ENCODE data around the gene PDIA2. TPM values are rescaled to one million over a fixed set of nuclear protein-coding genes. Genes with fewer than 3 reads are reported as not detected.
A peak's percentile ranks its signal among the peaks of the same experiment; 100 is the strongest.

Gene PDIA2, protein sequence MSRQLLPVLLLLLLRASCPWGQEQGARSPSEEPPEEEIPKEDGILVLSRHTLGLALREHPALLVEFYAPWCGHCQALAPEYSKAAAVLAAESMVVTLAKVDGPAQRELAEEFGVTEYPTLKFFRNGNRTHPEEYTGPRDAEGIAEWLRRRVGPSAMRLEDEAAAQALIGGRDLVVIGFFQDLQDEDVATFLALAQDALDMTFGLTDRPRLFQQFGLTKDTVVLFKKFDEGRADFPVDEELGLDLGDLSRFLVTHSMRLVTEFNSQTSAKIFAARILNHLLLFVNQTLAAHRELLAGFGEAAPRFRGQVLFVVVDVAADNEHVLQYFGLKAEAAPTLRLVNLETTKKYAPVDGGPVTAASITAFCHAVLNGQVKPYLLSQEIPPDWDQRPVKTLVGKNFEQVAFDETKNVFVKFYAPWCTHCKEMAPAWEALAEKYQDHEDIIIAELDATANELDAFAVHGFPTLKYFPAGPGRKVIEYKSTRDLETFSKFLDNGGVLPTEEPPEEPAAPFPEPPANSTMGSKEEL
- 0.71 TPM in 1 of 2 replicates, not detected in the other for total RNA-seq (2014; rRNA removed; shearing (Covaris generic); ENCODE audit: low replicate concordance)

DNA sequence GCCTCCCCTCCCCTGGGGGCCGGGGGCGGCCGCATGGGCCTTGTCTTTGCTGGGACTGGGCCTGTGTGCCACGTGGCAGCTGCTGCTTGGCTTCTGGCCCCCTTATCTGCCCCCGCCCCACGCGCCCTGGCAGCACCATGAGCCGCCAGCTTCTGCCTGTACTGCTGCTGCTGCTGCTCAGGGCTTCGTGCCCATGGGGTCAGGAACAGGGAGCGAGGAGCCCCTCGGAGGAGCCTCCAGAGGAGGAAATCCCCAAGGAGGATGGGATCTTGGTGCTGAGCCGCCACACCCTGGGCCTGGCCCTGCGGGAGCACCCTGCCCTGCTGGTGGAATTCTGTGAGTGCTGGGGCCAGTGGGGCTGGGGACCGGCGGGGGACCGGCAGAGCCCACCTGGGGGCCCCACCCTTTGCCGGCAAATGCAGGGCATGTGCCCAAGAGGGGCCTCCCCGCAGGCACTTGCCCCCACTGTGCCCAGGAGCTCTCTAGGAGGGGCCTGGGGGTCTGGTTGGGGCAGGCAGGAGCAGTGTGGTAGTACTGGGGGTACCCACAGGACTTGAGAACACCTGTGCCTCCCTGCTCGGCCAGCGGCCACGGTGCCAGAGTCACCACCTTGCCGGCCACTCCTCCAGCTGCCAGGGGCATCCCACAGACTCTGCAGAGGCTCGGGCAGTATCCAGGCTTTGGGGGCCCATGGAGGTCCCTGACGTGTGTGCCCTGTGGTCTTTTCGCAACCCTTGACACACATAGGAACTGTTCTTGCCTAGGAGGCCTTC, at the start of gene PDIA2:
PDIA2 (plus strand) TSS at position 132 of the 773 bp plus-strand sequence; CDS start at position 138, 6 bp downstream.
- no peak within 1 kb of the TSS for H3K4me2 ChIP-seq (ENCODE audit: low read depth, low read length, poor library complexity, severe bottlenecking)
- no peaks in the 10 kb centered on the region for H4K20me1 ChIP-seq (ENCODE audit: insufficient read depth, low read depth, low read length)
- no peak for DNase-seq
- H3K27ac ChIP-seq (ENCODE audit: low read length), result no peak within 1 kb of the TSS
- no peaks in the 10 kb centered on the region for H3K9me2 ChIP-seq (replicated peaks; ENCODE audit: insufficient read depth, low read length)
- H3K27me3 ChIP-seq (ENCODE audit: low read length), result no peaks in the 10 kb centered on the region
- no peak within 1 kb of the TSS for H2AFZ ChIP-seq (ENCODE audit: low read length)
- no peaks in the 10 kb centered on the region for H3K4me1 ChIP-seq (ENCODE audit: low read length)
- H3K36me3 ChIP-seq (ENCODE audit: insufficient read depth, low read length), result no peaks in the 10 kb centered on the region
- no peak within 1 kb of the TSS for H3K9ac ChIP-seq (ENCODE audit: low read length)
- no peak within 1 kb of the TSS for H3K4me3 ChIP-seq (ENCODE audit: low read length)
- no peaks in the 10 kb centered on the region for H3K9me3 ChIP-seq (ENCODE audit: low read length)
- H3K79me2 ChIP-seq (ENCODE audit: low read length), result no peaks in the 10 kb centered on the region

DNA sequence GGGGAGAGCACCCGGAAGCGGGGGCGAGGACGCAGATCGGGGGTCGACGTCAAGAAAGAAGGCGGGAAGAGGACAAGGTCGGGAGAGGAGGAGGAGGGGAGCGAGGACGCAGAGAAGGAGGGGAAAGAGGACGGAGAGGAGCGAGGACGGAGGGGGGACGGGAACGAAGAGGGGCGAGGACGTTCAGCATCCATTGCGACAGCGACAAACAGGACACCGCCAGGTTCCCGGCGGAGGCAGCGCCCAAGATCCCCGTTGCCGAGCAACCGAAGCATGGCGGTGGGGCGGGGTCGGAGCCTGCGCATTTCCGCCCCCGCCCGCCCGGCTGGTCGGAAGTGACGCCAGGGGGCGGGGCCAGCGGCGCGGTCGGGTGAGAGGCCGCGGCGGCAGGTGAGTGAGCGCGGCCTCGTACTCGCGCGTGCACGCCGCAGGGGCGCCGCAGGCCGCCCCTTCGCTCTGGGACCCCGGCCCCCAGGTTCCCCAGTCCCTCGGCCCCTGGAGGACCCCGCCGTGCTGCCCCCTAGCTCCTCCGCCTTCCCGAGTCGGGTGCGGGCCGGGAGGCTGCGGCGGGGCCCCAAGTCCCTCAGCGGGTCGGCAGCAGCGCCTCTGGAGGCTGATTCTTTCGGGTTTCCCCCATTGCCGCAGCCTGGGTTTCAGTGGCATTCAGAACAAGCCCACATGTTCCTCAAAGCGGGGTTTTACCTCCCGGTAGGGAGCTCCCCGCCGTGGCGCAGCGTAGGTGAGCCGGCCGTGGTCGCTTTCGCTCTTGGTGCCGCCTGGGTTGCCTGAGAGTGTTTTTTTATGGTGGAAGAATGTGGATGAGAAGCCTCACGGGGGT, 48.3 kb upstream of the PDIA2 start, which contains the start of gene FAM234A:
FAM234A (plus strand) TSS at position 354 of the 838 bp plus-strand sequence. CDS start 19,593 bp downstream, outside the sequence.
- H3K27me3 ChIP-seq (ENCODE audit: low read length), result no peaks in the 10 kb centered on the region
- DNase-seq, result peak; percentile 98
- H3K4me1 ChIP-seq (ENCODE audit: low read length), result peaks cover 11% of the 10 kb centered on the region
- H2AFZ ChIP-seq (ENCODE audit: low read length), result peak within 1 kb of the TSS; percentile 87
- peak within 1 kb of the TSS; percentile 97 for H3K9ac ChIP-seq (ENCODE audit: low read length)
- H3K36me3 ChIP-seq (ENCODE audit: insufficient read depth, low read length), result no peaks in the 10 kb centered on the region
- H3K27ac ChIP-seq (ENCODE audit: low read length), result peak within 1 kb of the TSS; percentile 84
- H3K9me2 ChIP-seq (replicated peaks; ENCODE audit: insufficient read depth, low read length), result no peaks in the 10 kb centered on the region
- no peaks in the 10 kb centered on the region for H4K20me1 ChIP-seq (ENCODE audit: insufficient read depth, low read depth, low read length)
- peak within 1 kb of the TSS; percentile 99 for H3K4me3 ChIP-seq (ENCODE audit: low read length)
- H3K4me2 ChIP-seq (ENCODE audit: low read depth, low read length, poor library complexity, severe bottlenecking), result peak within 1 kb of the TSS; percentile 92
- no peaks in the 10 kb centered on the region for H3K9me3 ChIP-seq (ENCODE audit: low read length)
- H3K79me2 ChIP-seq (ENCODE audit: low read length), result peaks cover 23% of the 10 kb centered on the region

DNA sequence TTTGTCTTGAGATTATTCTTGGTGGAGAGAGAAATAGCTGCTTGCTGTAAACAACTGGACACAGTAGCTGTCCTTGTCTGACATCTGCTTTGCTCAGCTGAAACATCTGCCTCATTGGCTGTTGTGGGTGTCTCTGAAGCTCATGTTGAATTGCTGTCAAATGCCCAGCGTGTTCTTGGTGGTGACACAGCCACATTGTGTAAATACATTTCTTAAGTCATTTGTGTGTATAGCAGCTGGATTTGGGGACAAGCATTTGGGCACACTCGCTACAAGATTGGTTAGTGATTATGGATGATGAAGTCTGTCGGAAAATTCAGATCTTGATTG, 43.1 kb upstream of the PDIA2 start:
- no peaks in the 10 kb centered on the region for H3K9me2 ChIP-seq (replicated peaks; ENCODE audit: insufficient read depth, low read length)
- no peaks in the 10 kb centered on the region for H3K27me3 ChIP-seq (ENCODE audit: low read length)
- peaks cover 4% of the 10 kb centered on the region; the same call in 1 of the 2 replicates for H3K4me1 ChIP-seq (ENCODE audit: low read length)
- no peak overlapping the region for H3K4me3 ChIP-seq (ENCODE audit: low read length)
- H2AFZ ChIP-seq (ENCODE audit: low read length), result no peak overlapping the region
- H3K9me3 ChIP-seq (ENCODE audit: low read length), result no peaks in the 10 kb centered on the region
- no peak for DNase-seq
- no peaks in the 10 kb centered on the region for H4K20me1 ChIP-seq (ENCODE audit: insufficient read depth, low read depth, low read length)
- H3K36me3 ChIP-seq (ENCODE audit: insufficient read depth, low read length), result no peaks in the 10 kb centered on the region
- peaks cover 61% of the 10 kb centered on the region for H3K79me2 ChIP-seq (ENCODE audit: low read length)
- no peak overlapping the region for H3K9ac ChIP-seq (ENCODE audit: low read length)
- no peak overlapping the region for H3K4me2 ChIP-seq (ENCODE audit: low read depth, low read length, poor library complexity, severe bottlenecking)
- no peak overlapping the region for H3K27ac ChIP-seq (ENCODE audit: low read length)

DNA sequence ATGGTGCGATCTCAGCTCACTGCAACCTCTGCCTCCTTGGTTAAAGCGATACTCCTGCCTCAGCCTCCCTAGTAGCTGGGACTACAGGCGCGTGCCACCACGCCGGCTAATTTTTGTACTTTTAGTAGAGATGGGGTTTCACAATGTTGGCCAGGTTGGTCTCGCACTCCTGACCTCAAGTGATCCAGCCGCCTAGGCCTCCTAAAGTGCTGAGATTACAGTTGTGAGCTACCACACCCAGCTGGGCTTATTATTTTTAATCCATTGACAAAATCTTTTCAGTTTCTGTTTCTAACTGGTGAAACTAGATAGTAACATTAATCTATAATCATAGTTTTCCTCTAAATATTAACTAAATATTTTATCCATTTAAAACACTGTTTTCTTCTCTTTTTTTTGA, 42.4 kb upstream of the PDIA2 start:
- no peak overlapping the region for H3K4me2 ChIP-seq (ENCODE audit: low read depth, low read length, poor library complexity, severe bottlenecking)

DNA sequence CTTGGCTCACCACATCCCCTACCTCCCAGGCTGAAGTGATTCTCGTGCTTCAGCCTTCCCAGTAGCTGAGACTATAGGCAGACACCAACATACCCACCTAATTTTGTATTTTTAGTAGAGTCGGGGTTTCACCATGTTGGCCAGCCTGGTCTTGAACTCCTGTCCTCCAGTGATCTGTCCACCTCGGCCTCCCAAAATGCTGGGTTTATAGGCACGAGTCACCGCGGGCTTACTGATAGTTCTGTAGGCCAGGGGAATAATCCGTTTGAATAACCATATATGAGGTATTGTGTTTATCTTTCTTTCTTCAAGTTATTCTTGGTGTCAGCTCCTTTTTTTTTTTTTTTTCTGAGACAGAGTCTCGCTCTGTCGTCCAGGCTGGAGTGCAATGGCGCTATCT, 40.7 kb upstream of the PDIA2 start:
- Histone ChIP-seq H3K36me3 (ENCODE audit: insufficient read depth, low read length) (no peaks in the 10 kb centered on the region), H2AFZ (ENCODE audit: low read length) (no peak overlapping the region), H3K27me3 (ENCODE audit: low read length) (no peaks in the 10 kb centered on the region), H3K79me2 (ENCODE audit: low read length) (peaks cover 53% of the 10 kb centered on the region), H3K4me1 (ENCODE audit: low read length) (no peaks in the 10 kb centered on the region), H3K4me2 (ENCODE audit: low read depth, low read length, poor library complexity, severe bottlenecking) (no peak overlapping the region), H3K9me2 (replicated peaks; ENCODE audit: insufficient read depth, low read length) (no peaks in the 10 kb centered on the region), H3K27ac (ENCODE audit: low read length) (no peak overlapping the region), H3K4me3 (ENCODE audit: low read length) (no peak overlapping the region), H4K20me1 (ENCODE audit: insufficient read depth, low read depth, low read length) (no peaks in the 10 kb centered on the region), H3K9ac (ENCODE audit: low read length) (no peak overlapping the region), H3K9me3 (ENCODE audit: low read length) (no peaks in the 10 kb centered on the region)
- DNase-seq, result no peak

More for the DNA sequence above, 42.4 kb upstream of the PDIA2 start:
- Histone ChIP-seq H3K27me3 (ENCODE audit: low read length) (no peaks in the 10 kb centered on the region), H3K79me2 (ENCODE audit: low read length) (peaks cover 61% of the 10 kb centered on the region), H3K36me3 (ENCODE audit: insufficient read depth, low read length) (no peaks in the 10 kb centered on the region), H3K4me3 (ENCODE audit: low read length) (no peak overlapping the region), H3K9ac (ENCODE audit: low read length) (no peak overlapping the region), H4K20me1 (ENCODE audit: insufficient read depth, low read depth, low read length) (no peaks in the 10 kb centered on the region), H3K27ac (ENCODE audit: low read length) (no peak overlapping the region), H3K9me3 (ENCODE audit: low read length) (no peaks in the 10 kb centered on the region), H3K9me2 (replicated peaks; ENCODE audit: insufficient read depth, low read length) (no peaks in the 10 kb centered on the region), H2AFZ (ENCODE audit: low read length) (no peak overlapping the region), H3K4me1 (ENCODE audit: low read length) (peaks cover 2% of the 10 kb centered on the region; the same call in 1 of the 2 replicates)
- no peak for DNase-seq

DNA sequence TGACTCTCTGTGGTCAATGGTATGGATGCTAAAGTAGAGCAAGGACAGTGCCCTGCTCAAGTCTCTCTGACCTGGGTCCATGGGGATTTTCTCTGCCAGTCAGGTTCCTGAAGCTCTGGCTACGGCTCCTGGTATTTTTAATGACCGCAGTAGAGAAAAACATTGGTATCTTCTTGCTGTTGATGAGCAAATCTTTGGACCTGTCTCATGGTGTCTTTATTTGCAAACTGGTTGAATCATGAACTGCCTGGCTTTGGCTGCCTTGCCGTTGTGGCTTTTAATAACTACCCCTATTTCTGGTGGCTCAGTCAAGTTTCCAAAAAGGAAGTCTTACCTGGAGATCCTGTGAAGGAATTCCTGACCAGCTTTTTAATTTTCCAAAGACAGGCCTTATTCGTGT, 39.6 kb upstream of the PDIA2 start:
- H3K9ac ChIP-seq (ENCODE audit: low read length), result no peak overlapping the region
- H2AFZ ChIP-seq (ENCODE audit: low read length), result no peak overlapping the region
- H3K4me1 ChIP-seq (ENCODE audit: low read length), result no peaks in the 10 kb centered on the region
- no peaks in the 10 kb centered on the region for H4K20me1 ChIP-seq (ENCODE audit: insufficient read depth, low read depth, low read length)
- no peaks in the 10 kb centered on the region for H3K9me2 ChIP-seq (replicated peaks; ENCODE audit: insufficient read depth, low read length)
- H3K36me3 ChIP-seq (ENCODE audit: insufficient read depth, low read length), result no peaks in the 10 kb centered on the region
- peaks cover 49% of the 10 kb centered on the region for H3K79me2 ChIP-seq (ENCODE audit: low read length)
- no peak for DNase-seq
- no peak overlapping the region for H3K4me2 ChIP-seq (ENCODE audit: low read depth, low read length, poor library complexity, severe bottlenecking)
- H3K27me3 ChIP-seq (ENCODE audit: low read length), result no peaks in the 10 kb centered on the region
- H3K9me3 ChIP-seq (ENCODE audit: low read length), result no peaks in the 10 kb centered on the region
- H3K4me3 ChIP-seq (ENCODE audit: low read length), result no peak overlapping the region
- no peak overlapping the region for H3K27ac ChIP-seq (ENCODE audit: low read length)

DNA sequence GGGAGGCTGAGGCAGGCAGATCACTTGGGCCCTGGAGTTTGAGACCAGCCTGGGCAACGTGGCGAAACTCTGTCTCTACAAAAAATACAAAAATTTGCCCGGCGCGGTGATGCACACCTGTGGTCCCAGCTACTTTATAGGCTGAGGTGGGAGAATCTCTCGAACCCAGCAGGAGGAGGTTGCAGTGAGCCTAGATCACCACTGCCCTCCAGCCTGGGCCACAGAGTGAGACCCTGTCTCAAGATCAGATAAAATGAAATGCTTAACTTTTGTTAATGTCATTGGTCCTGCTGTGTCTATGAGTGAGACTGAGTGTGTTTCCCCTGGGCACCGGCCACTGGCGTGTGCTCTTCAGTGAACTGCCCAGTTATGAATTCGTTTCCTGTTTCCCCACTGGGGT, 37.9 kb upstream of the PDIA2 start:
- H3K27ac ChIP-seq (ENCODE audit: low read length), result no peak overlapping the region
- no peak for DNase-seq
- H3K36me3 ChIP-seq (ENCODE audit: insufficient read depth, low read length), result no peaks in the 10 kb centered on the region
- peaks cover 43% of the 10 kb centered on the region for H3K79me2 ChIP-seq (ENCODE audit: low read length)
- no peaks in the 10 kb centered on the region for H3K4me1 ChIP-seq (ENCODE audit: low read length)
- no peak overlapping the region for H3K9ac ChIP-seq (ENCODE audit: low read length)
- no peaks in the 10 kb centered on the region for H3K27me3 ChIP-seq (ENCODE audit: low read length)
- no peaks in the 10 kb centered on the region for H3K9me2 ChIP-seq (replicated peaks; ENCODE audit: insufficient read depth, low read length)
- H3K4me2 ChIP-seq (ENCODE audit: low read depth, low read length, poor library complexity, severe bottlenecking), result no peak overlapping the region
- H3K9me3 ChIP-seq (ENCODE audit: low read length), result no peaks in the 10 kb centered on the region
- H3K4me3 ChIP-seq (ENCODE audit: low read length), result no peak overlapping the region
- no peak overlapping the region for H2AFZ ChIP-seq (ENCODE audit: low read length)
- H4K20me1 ChIP-seq (ENCODE audit: insufficient read depth, low read depth, low read length), result no peaks in the 10 kb centered on the region

Data from Karpas-422 (cell line).